ENCODE measurements around the gene TMCC1.

- TF ChIP-seq POLR2A (IDR thresholded peaks at IDR 0.05): no peak
- TF ChIP-seq CTCF (IDR thresholded peaks at IDR 0.05): no peak
- no peak for TF ChIP-seq EP300 (IDR thresholded peaks at IDR 0.05)
- no peak for TF ChIP-seq POLR2AphosphoS5 (IDR thresholded peaks at IDR 0.05)
These were observed 283.8 kb downstream of the TMCC1 start for GRCh38 chr3:129609591-129610182.
